Transverse colon (tissue), 4 donors: ENCODE results near the gene TNFAIP6.

Experiments
- CTCF ChIP-seq, 5 experiments: fragments of 200-600 bp in 3 of 5; fragments of 450-650 bp in 2 of 5; sonication (generic) in 3 of 5; IDR thresholded peaks; 1 replicate in 2 of 5; 2 replicates in 3 of 5; pipeline ENCODE4 v1.5.1; 2016 to 2017; ENCODE audit warnings: antibody characterized with exemption in 5 of 5, inconsistent platforms in 3 of 5, mild to moderate bottlenecking in 2 of 5, moderate library complexity in 1 of 5
- EP300 ChIP-seq: sonication (generic); formaldehyde crosslinking; IDR thresholded peaks from one replicate; pipeline ENCODE4 v1.6.1; 2017; ENCODE audit warnings: antibody characterized with exemption, low read depth
- POLR2AphosphoS5 ChIP-seq, 3 donors: sonication (generic); formaldehyde crosslinking; IDR thresholded peaks; one replicate each; pipeline ENCODE4 v1.6.1; 2016; ENCODE audit warnings: antibody characterized with exemption in 3 of 3

GRCh38 chr2:151353995-151354394 is 3.4 kb upstream of the TNFAIP6 start:
- TF ChIP-seq CTCF (IDR thresholded peaks at IDR 0.05) (no peak), POLR2AphosphoS5 (IDR thresholded peaks at IDR 0.05) (no peak), EP300 (no peak)
